ENCODE data around the gene LAG3.
A peak's percentile ranks its signal among the peaks of the same experiment; 100 is the strongest.

LAG3 gene

DNA sequence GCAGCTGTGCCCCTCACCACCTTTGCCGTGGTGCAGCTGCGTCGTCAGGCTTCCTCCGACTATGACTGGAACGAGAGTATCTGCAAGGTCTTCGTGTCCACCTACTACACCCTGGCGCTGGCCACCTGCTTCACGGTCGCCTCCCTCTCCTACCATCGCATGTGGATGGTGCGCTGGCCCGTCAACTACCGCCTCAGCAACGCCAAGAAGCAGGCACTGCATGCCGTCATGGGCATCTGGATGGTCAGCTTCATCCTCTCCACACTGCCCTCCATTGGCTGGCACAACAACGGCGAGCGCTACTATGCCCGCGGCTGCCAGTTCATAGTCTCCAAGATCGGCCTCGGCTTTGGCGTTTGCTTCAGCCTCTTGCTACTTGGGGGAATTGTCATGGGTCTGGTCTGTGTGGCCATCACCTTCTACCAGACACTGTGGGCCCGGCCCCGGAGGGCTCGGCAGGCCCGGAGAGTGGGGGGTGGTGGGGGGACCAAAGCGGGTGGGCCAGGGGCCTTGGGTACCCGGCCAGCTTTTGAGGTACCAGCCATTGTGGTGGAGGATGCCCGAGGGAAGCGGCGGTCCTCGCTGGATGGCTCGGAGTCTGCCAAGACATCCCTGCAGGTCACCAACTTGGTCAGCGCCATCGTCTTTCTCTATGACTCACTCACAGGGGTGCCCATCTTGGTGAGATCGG lies 51.9 kb downstream of the LAG3 start:
- TF ChIP-seq, protein P1, sequence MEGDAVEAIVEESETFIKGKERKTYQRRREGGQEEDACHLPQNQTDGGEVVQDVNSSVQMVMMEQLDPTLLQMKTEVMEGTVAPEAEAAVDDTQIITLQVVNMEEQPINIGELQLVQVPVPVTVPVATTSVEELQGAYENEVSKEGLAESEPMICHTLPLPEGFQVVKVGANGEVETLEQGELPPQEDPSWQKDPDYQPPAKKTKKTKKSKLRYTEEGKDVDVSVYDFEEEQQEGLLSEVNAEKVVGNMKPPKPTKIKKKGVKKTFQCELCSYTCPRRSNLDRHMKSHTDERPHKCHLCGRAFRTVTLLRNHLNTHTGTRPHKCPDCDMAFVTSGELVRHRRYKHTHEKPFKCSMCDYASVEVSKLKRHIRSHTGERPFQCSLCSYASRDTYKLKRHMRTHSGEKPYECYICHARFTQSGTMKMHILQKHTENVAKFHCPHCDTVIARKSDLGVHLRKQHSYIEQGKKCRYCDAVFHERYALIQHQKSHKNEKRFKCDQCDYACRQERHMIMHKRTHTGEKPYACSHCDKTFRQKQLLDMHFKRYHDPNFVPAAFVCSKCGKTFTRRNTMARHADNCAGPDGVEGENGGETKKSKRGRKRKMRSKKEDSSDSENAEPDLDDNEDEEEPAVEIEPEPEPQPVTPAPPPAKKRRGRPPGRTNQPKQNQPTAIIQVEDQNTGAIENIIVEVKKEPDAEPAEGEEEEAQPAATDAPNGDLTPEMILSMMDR (IDR thresholded peaks at IDR 0.05; ENCODE audit: insufficient read depth, low read depth, low read length, missing control alignments) = no peak
- no peak overlapping the region for H3K4me3 ChIP-seq (ENCODE audit: low read length)
- DNase-seq (ENCODE audit: low read depth) = no peak

DNA sequence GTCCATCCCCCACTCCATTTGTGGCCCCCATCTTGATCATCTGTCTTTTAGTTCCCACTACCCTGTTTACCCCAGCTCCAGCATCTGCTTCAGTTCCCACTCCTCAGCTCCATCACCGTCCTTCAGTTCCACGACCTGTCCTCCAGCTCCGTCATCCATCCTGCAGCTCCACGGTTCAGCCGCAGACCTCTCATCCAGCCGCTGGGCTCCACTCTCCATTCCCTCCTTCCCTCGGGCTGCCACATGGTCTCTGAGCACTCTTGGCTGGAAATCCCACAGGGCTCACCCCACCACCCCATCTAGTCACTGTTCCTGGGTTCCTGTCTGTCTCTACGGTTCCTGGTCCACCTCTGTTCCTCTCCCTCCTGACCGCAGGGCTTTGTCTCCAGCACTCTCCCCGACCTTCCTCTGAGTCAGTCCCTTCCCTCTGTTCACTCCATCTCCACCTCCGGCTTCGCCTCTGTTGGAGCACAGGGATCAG lies 52.6 kb downstream of the LAG3 start:
- TF ChIP-seq, protein P1 (IDR thresholded peaks at IDR 0.05; ENCODE audit: insufficient read depth, low read depth, low read length, missing control alignments) = no peak
- no peak overlapping the region for H3K4me3 ChIP-seq (ENCODE audit: low read length)
- peak; percentile 41 for DNase-seq (ENCODE audit: low read depth)

DNA sequence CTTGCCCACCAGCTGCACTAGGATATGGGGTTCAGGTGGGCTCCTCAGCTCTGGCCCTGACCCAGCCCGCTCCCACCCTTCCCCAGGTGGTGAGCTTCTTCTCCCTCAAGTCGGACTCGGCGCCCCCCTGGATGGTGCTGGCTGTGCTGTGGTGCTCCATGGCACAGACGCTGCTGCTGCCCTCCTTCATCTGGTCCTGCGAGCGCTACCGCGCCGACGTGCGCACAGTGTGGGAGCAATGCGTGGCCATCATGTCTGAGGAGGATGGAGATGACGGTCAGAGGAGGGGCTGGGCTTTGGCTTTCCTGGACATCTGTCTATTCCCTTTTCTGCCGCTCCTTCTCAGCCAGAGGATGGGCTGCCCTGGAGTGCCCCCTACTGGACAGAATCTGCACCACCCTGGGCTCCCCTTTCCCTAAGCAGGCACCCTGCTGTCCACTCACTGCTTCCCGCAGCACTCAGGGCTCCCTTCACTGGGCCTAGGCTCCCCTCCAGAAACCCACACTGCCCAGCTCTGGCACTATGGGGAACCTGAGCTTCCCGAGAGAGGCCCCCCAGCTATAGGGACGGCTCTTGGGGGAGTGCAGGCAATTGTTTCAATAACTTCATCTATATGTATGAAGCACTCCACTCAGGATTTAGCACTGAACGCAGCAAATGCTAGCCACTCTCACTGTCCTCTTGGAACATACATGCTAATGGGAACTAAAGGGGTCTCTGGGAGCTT lies 53.2 kb downstream of the LAG3 start:
- peak; percentile 81 for DNase-seq (ENCODE audit: low read depth)
- no peak overlapping the region for H3K4me3 ChIP-seq (ENCODE audit: low read length)
- TF ChIP-seq, protein P1 (IDR thresholded peaks at IDR 0.05; ENCODE audit: insufficient read depth, low read depth, low read length, missing control alignments) = peak; percentile 91

DNA sequence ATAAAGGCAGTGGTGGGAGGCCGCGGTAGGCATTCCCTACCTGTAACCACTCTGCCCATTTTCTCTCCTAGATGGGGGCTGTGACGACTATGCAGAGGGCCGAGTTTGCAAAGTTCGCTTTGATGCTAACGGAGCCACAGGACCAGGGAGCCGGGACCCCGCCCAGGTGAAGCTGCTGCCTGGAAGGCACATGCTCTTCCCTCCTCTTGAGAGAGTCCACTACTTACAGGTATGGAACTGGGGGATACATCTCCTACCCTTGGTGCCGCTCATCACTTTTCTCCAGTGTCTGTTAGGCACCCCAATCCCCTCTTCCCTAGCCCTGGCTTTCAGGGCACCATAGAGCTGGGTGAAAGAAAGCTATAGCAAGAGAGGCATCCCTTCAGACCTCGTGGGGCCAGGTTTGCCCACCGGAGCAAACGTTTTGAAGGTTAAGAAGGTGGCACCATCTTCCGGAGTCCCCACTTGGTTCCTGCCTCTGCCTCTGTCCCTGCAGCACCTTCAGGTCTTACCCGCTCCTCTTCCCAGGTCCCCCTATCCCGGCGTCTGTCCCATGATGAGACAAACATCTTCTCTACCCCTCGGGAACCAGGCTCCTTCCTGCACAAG lies 53.9 kb downstream of the LAG3 start:
- TF ChIP-seq, protein P1 (IDR thresholded peaks at IDR 0.05; ENCODE audit: insufficient read depth, low read depth, low read length, missing control alignments) = no peak
- no peak overlapping the region for H3K4me3 ChIP-seq (ENCODE audit: low read length)
- no peak for DNase-seq (ENCODE audit: low read depth)

DNA sequence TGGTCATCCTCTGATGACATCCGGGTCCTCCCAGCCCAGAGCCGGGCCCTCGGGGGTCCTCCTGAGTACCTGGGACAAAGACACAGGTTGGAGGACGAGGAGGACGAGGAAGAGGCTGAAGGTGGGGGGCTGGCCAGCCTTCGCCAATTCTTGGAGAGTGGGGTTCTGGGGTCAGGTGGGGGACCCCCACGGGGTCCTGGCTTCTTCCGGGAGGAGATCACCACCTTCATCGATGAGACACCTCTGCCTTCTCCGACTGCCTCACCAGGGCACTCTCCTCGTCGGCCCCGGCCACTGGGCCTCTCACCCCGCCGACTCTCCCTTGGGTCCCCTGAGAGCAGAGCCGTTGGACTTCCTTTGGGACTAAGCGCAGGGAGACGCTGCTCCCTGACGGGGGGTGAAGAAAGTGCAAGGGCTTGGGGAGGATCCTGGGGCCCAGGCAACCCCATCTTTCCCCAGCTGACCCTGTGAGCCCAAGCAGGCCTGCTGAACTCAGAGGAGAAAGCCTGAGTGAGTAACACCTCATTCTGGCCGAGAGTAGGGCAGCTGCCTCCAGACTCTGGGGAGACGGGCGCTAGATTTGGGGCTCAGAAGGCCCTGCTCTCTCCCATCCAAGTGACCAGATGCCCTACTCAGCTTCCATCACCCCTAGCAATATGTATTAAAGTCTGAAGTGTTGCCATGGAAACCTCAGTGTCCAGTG lies 54.6 kb downstream of the LAG3 start:
- no peak for DNase-seq (ENCODE audit: low read depth)
- TF ChIP-seq, protein P1 (IDR thresholded peaks at IDR 0.05; ENCODE audit: insufficient read depth, low read depth, low read length, missing control alignments) = no peak
- no peak overlapping the region for H3K4me3 ChIP-seq (ENCODE audit: low read length)

DNA sequence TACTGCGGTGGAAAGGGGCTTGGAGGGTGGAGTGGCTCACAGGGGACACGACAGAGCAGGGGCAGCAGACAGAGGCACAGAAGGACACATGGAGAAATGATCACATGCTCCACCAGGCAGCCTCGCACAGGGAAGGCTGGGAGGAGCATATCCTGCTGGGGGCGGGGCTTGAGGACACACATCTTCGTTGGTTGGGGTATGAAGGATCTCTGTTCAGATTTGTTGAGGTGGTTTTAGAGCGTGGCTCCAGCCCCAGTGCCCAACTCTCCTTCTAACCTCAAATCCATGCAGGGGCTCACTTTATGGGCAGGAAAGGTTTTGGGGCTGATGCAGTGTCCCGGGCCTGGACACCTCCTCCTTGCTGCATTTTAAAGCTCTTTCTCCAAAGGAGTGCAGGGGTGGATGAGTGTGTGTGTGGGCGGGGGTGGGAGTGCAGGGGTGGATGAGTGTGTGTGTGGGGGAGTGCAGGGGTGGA lies 55.2 kb downstream of the LAG3 start:
- TF ChIP-seq, protein P1 (IDR thresholded peaks at IDR 0.05; ENCODE audit: insufficient read depth, low read depth, low read length, missing control alignments) = no peak
- H3K4me3 ChIP-seq (ENCODE audit: low read length) = peak overlapping the region; percentile 23

More for the DNA sequence above, 55.2 kb downstream of the LAG3 start:
- peak; percentile 80 for DNase-seq (ENCODE audit: low read depth)
